Thyroid gland (tissue), 4 donors: Measurements from ENCODE around the gene VAV3.

Experiments
- CTCF ChIP-seq, 6 experiments: fragments of 200-600 bp in 3 of 6; fragments of 450-650 bp in 3 of 6; sonication (generic) in 3 of 6; IDR thresholded peaks; one replicate each; pipeline ENCODE4 v1.5.1; 2016 to 2019; ENCODE audit warnings: antibody characterized with exemption in 6 of 6, mild to moderate bottlenecking in 2 of 6, inconsistent platforms in 1 of 6, moderate library complexity in 1 of 6
- POLR2A ChIP-seq, 2 donors: fragments of 450-650 bp; IDR thresholded peaks; one replicate each; pipeline ENCODE4 v1.6.1; 2017; ENCODE audit warnings: antibody characterized with exemption in 2 of 2, mild to moderate bottlenecking in 2 of 2, moderate library complexity in 1 of 2

- TF ChIP-seq CTCF (IDR thresholded peaks at IDR 0.05) = no peak
- TF ChIP-seq POLR2A (IDR thresholded peaks at IDR 0.05) = no peak
Measured at GRCh38 chr1:107879346-107879745, 85.6 kb downstream of the VAV3 start.
